HEK293 (cell line): ENCODE measurements around the gene FLCN.
A peak's percentile ranks its signal among the peaks of the same experiment; 100 is the strongest.

Source experiments
- CTCF ChIA-PET: fragments of 350-600 bp; formaldehyde crosslinking; extraction: SDS; loops from one replicate; lab custom pipeline; 2021; ENCODE audit warnings: antibody characterized with exemption; lab: Yijun Ruan, JAX
- POLR2A ChIA-PET: fragments of 300-600 bp; formaldehyde crosslinking; extraction: SDS; loops from one replicate; lab custom pipeline; 2020; ENCODE audit warnings: antibody characterized with exemption, inconsistent platforms; lab: Yijun Ruan, JAX
- H3K27ac ChIP-seq: fragments of 200-500 bp; sonication (Bioruptor generic); 2 replicates; pipeline ENCODE4 v1.5.1; 2014; ENCODE audit warnings: low read depth, low read length, control low read depth, inconsistent platforms; ENCODE audit errors: extremely low read depth
- H3K36me3 ChIP-seq, 2 experiments: fragments of 200-500 bp in 1 of 2; sonication (Bioruptor generic) in 1 of 2; 1 replicate in 1 of 2; 2 replicates in 1 of 2; pipeline ENCODE4 v1.5.1; 2014 to 2017; ENCODE audit warnings: inconsistent platforms in 2 of 2, low read length in 2 of 2; ENCODE audit not compliant: control insufficient read depth in 2 of 2, insufficient read depth in 1 of 2
- H3K4me1 ChIP-seq: fragments of 200-500 bp; sonication (Bioruptor generic); 2 replicates; pipeline ENCODE4 v1.5.1; 2014; ENCODE audit warnings: mild to moderate bottlenecking, low read length, inconsistent platforms; ENCODE audit not compliant: control insufficient read depth, insufficient read depth
- H3K4me3 ChIP-seq: 2 replicates; pipeline ENCODE4 v1.5.1; 2011; ENCODE audit warnings: low read depth, mild to moderate bottlenecking, control low read depth, low read length, moderate library complexity
- H3K9me3 ChIP-seq: fragments of 200-500 bp; sonication (Bioruptor generic); 2 replicates; pipeline ENCODE4 v1.5.1; 2014; ENCODE audit warnings: low read depth, low read length, inconsistent platforms; ENCODE audit not compliant: control insufficient read depth, insufficient read depth
- BCL11A ChIP-seq: fragments of 450-650 bp; formaldehyde crosslinking; IDR thresholded peaks from 2 replicates; pipeline ENCODE4 v1.5.1; 2016; ENCODE audit warnings: low read depth, missing biosample characterization, missing genetic modification characterization
- EGR2 ChIP-seq: fragments of 450-650 bp; formaldehyde crosslinking; IDR thresholded peaks from 2 replicates; pipeline ENCODE4 v1.5.1; 2016; ENCODE audit warnings: low read depth, missing biosample characterization, missing genetic modification characterization
- MYNN ChIP-seq: fragments of 450-650 bp; formaldehyde crosslinking; IDR thresholded peaks from 2 replicates; pipeline ENCODE4 v1.5.1; 2016; ENCODE audit warnings: missing biosample characterization, missing genetic modification characterization, borderline replicate concordance
- PATZ1 ChIP-seq: fragments of 450-650 bp; formaldehyde crosslinking; IDR thresholded peaks from 2 replicates; pipeline ENCODE4 v1.5.1; 2016; ENCODE audit warnings: missing biosample characterization, missing genetic modification characterization
- PRDM2 ChIP-seq: fragments of 450-650 bp; formaldehyde crosslinking; IDR thresholded peaks from 2 replicates; pipeline ENCODE4 v1.5.1; 2016; ENCODE audit warnings: missing biosample characterization, missing genetic modification characterization, borderline replicate concordance
- TRIM28 ChIP-seq: IDR thresholded peaks from 2 replicates; pipeline ENCODE4 v1.6.1; 2011; ENCODE audit warnings: low read length, control low read depth, borderline replicate concordance
- ZBTB21 ChIP-seq: fragments of 450-650 bp; formaldehyde crosslinking; IDR thresholded peaks from 2 replicates; pipeline ENCODE4 v1.5.1; 2017; ENCODE audit warnings: missing biosample characterization, missing genetic modification characterization
- ZFHX2 ChIP-seq: fragments of 450-650 bp; formaldehyde crosslinking; conservative IDR thresholded peaks from 2 replicates; pipeline ENCODE4 v1.5.1; 2016; ENCODE audit warnings: missing biosample characterization, missing genetic modification characterization
- ZNF155 ChIP-seq: fragments of 450-650 bp; formaldehyde crosslinking; IDR thresholded peaks from 2 replicates; pipeline ENCODE4 v1.5.1; 2016; ENCODE audit warnings: missing biosample characterization, missing genetic modification characterization
- ZNF202 ChIP-seq: fragments of 450-650 bp; formaldehyde crosslinking; IDR thresholded peaks from 2 replicates; pipeline ENCODE4 v1.5.1; 2016; ENCODE audit warnings: missing biosample characterization, missing genetic modification characterization, borderline replicate concordance
- ZNF26 ChIP-seq: fragments of 450-650 bp; formaldehyde crosslinking; IDR thresholded peaks from 2 replicates; pipeline ENCODE4 v1.5.1; 2016; ENCODE audit warnings: missing biosample characterization, missing genetic modification characterization
- ZNF292 ChIP-seq: fragments of 450-650 bp; formaldehyde crosslinking; IDR thresholded peaks from 2 replicates; pipeline ENCODE4 v1.5.1; 2016; ENCODE audit warnings: low read depth, missing biosample characterization, missing genetic modification characterization, borderline replicate concordance
- ZNF311 ChIP-seq: fragments of 450-650 bp; formaldehyde crosslinking; IDR thresholded peaks from 2 replicates; pipeline ENCODE4 v1.5.1; 2017; ENCODE audit warnings: missing biosample characterization, missing genetic modification characterization, borderline replicate concordance
- ZNF549 ChIP-seq: fragments of 450-650 bp; IDR thresholded peaks from 2 replicates; pipeline ENCODE4 v1.5.1; 2018; ENCODE audit warnings: missing biosample characterization, missing genetic modification characterization, mild to moderate bottlenecking, inconsistent platforms, moderate library complexity
- ZNF623 ChIP-seq: fragments of 450-650 bp; formaldehyde crosslinking; IDR thresholded peaks from 2 replicates; pipeline ENCODE4 v1.5.1; 2016; ENCODE audit warnings: missing biosample characterization, missing genetic modification characterization
- ZNF660 ChIP-seq: fragments of 450-650 bp; IDR thresholded peaks from 2 replicates; pipeline ENCODE4 v1.5.1; 2018; ENCODE audit warnings: missing biosample characterization, mild to moderate bottlenecking, missing genetic modification characterization
- ZNF692 ChIP-seq: fragments of 450-650 bp; formaldehyde crosslinking; IDR thresholded peaks from 2 replicates; pipeline ENCODE4 v1.5.1; 2016; ENCODE audit warnings: missing biosample characterization, missing genetic modification characterization
- ZNF707 ChIP-seq: fragments of 450-650 bp; formaldehyde crosslinking; IDR thresholded peaks from 2 replicates; pipeline ENCODE4 v1.5.1; 2016; ENCODE audit warnings: missing biosample characterization, missing genetic modification characterization
- ZNF76 ChIP-seq: fragments of 450-650 bp; formaldehyde crosslinking; IDR thresholded peaks from 2 replicates; pipeline ENCODE4; 2016; ENCODE audit warnings: low read depth, missing biosample characterization, missing genetic modification characterization, borderline replicate concordance

FLCN gene

DNA sequence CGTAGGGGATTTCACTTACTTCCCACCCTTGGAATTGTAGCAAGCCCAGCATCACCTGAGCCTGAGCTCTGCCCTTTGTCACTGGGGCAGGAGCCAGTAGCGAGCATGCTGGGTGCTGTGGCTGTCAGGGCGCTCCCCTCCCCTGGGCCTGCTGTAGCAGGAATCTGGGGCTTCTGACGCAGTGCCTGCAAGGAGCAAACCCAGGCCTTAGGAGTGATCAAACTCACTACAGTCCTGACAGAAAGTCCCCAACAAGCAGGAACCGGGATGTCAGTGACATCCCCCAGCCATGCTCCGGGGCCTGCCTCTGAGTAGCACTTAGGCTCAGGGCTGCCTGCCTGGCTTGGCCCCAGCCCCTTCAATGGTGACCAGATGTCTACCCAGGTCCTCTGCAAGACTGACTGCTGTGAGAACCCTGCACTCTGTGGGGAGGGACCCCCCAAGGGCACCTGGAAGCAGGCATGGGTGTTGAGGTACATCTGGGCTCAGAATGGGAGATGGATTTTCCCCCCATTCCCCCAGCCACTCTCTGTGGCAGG, 54.3 kb downstream of the FLCN start (continued):
- TF ChIP-seq PATZ1 (tag by site-specific recombination) (no peak), ZNF692 (tag by site-specific recombination) (no peak), ZNF549 (tag by site-specific recombination) (no peak), ZNF623 (tag by site-specific recombination) (no peak), BCL11A (tag by site-specific recombination) (no peak), ZNF202 (tag by site-specific recombination) (no peak), ZNF707 (tag by site-specific recombination) (no peak), ZNF292 (no peak), ZNF76 (tag by site-specific recombination) (no peak), ZBTB21 (tag by site-specific recombination) (no peak), ZNF311 (tag by site-specific recombination) (no peak)

GRCh38 chr17:17181666-17182597, 55.0 kb downstream of the FLCN start:
- Histone ChIP-seq H3K36me3 (peaks cover 18 to 93% of the 10 kb centered on the region in 2 experiments), H3K4me1 (no peaks in the 10 kb centered on the region), H3K4me3 (no peak overlapping the region), H3K27ac (no peak overlapping the region), H3K9me3 (no peaks in the 10 kb centered on the region)
- POLR2A ChIA-PET: no interaction called here
- CTCF ChIA-PET: interaction anchor here (0.5 to 0.9 kb wide), 3 partner anchors 18 to 264 kb away, joined by 3 to 4 read pairs (median 4); no protein-coding TSS in a partner anchor
- peak; percentile 80 for TF ChIP-seq ZFHX2 (tag by site-specific recombination)
- no peak for TF ChIP-seq MYNN (tag by site-specific recombination)
- TF ChIP-seq EGR2 (tag by site-specific recombination): peak; percentile 45; the same call in 1 of the 2 replicates

DNA sequence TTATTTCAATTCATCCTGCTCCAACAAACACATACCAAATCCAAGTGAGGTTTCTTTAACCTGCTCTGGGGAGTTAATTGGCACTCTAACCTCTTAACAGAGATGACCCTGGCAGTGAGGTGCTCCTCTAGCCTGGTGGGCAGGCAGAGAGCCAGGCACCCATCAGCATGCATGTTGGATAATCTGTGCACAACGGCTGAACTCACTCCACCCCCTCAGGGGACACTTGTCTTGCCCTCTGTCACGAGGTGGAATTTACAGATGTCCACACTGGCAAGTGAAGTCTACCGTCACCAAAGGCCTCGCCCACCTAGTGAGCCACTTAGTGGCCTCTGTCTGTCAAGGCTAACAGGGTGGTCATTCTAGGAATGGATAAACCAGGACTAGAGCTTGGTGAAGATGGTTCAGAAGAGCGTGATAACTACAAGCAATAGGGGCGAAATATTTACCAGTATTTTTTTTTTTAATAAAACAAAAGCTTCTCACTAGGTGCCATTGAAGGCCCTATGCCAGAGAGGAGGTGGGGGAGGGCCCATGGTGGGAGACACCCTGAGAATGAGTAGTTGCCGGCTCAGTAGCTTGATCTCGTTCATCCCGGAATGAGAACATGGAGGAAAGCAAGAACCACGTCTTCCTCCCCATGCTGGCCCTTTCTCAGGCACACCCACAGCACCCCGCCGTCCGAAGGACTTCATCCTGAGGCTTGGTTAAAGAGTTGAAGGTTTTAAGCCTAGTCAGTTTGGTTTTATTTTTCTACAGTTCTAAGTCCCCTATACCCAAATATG, 56.0 kb downstream of the FLCN start:
- Histone ChIP-seq H3K27ac (no peak overlapping the region), H3K36me3 (peaks cover 18 to 93% of the 10 kb centered on the region in 2 experiments), H3K4me1 (no peaks in the 10 kb centered on the region), H3K9me3 (no peaks in the 10 kb centered on the region), H3K4me3 (no peak overlapping the region)
- CTCF ChIA-PET: interaction anchor here (0.9 to 1.7 kb wide), 2 partner anchors 40 to 180 kb away, joined by 3 to 7 read pairs; no protein-coding TSS in a partner anchor
- POLR2A ChIA-PET: no interaction called here
- TF ChIP-seq ZNF660 (tag by site-specific recombination): no peak
- TF ChIP-seq TRIM28: no peak
- TF ChIP-seq ZNF155 (tag by site-specific recombination): no peak
- TF ChIP-seq PRDM2: no peak
- TF ChIP-seq ZNF26: no peak
